Activated effector memory CD4-positive, alpha-beta T cell treated with anti-CD3 and anti-CD28 coated beads, Interleukin-2, amount 50 U/mL, for 16 hours (primary cell): ENCODE results near the gene FAM43A.

ENCODE experiments used
- DNase-seq: peaks from one replicate; pipeline ENCODE4 v3.0.0-alpha.2; 2020

Gene FAM43A

GRCh38 chr3:194680888-194681615, 4.6 kb upstream of the FAM43A start:
- DNase-seq, result peak; percentile 34

- DNase-seq, result peak; percentile 25
These were observed 3.4 kb upstream of the FAM43A start for GRCh38 chr3:194682189-194682693.

- DNase-seq, result peak; percentile 87
These were observed 2.9 kb upstream of the FAM43A start for GRCh38 chr3:194682694-194683310.

GRCh38 chr3:194683380-194683779, 2.3 kb upstream of the FAM43A start:
- no peak for DNase-seq

GRCh38 chr3:194685065-194685717, 492 bp upstream of the FAM43A start:
- peak; percentile 58 for DNase-seq

GRCh38 chr3:194686414-194686815, 732 bp downstream of the FAM43A start:
- DNase-seq, result no peak

GRCh38 chr3:194686816-194687637, 1.3 kb downstream of the FAM43A start:
- DNase-seq, result peak; percentile 76

- peak; percentile 94 for DNase-seq
These were observed 2.0 kb downstream of the FAM43A start for GRCh38 chr3:194687638-194688199.

- peak; percentile 75 for DNase-seq
These were observed 2.6 kb downstream of the FAM43A start for GRCh38 chr3:194688200-194688740.

GRCh38 chr3:194688946-194689345, 3.3 kb downstream of the FAM43A start:
- peak; percentile 39 for DNase-seq

- peak; percentile 62 for DNase-seq
These were observed 3.8 kb downstream of the FAM43A start for GRCh38 chr3:194689493-194689944.

GRCh38 chr3:194690501-194691372, 5.1 kb downstream of the FAM43A start:
- DNase-seq, result peak; percentile 30

GRCh38 chr3:194691481-194692283, 6.0 kb downstream of the FAM43A start:
- DNase-seq, result peak; percentile 47

- no peak for DNase-seq
These were observed 11.0 kb downstream of the FAM43A start for GRCh38 chr3:194696702-194697101.

- no peak for DNase-seq
These were observed 16.9 kb downstream of the FAM43A start for GRCh38 chr3:194702545-194702944.

- no peak for DNase-seq
These were observed 19.5 kb downstream of the FAM43A start for GRCh38 chr3:194705227-194705626.

GRCh38 chr3:194705761-194706160, 20.1 kb downstream of the FAM43A start:
- no peak for DNase-seq

- DNase-seq, result no peak
These were observed 21.5 kb downstream of the FAM43A start for GRCh38 chr3:194707147-194707540.

- no peak for DNase-seq
These were observed 25.6 kb downstream of the FAM43A start for GRCh38 chr3:194711286-194711685.

GRCh38 chr3:194711913-194712312, 26.2 kb downstream of the FAM43A start:
- no peak for DNase-seq
